ENCODE results near the gene POLA2.

The POLA2 gene

DNA sequence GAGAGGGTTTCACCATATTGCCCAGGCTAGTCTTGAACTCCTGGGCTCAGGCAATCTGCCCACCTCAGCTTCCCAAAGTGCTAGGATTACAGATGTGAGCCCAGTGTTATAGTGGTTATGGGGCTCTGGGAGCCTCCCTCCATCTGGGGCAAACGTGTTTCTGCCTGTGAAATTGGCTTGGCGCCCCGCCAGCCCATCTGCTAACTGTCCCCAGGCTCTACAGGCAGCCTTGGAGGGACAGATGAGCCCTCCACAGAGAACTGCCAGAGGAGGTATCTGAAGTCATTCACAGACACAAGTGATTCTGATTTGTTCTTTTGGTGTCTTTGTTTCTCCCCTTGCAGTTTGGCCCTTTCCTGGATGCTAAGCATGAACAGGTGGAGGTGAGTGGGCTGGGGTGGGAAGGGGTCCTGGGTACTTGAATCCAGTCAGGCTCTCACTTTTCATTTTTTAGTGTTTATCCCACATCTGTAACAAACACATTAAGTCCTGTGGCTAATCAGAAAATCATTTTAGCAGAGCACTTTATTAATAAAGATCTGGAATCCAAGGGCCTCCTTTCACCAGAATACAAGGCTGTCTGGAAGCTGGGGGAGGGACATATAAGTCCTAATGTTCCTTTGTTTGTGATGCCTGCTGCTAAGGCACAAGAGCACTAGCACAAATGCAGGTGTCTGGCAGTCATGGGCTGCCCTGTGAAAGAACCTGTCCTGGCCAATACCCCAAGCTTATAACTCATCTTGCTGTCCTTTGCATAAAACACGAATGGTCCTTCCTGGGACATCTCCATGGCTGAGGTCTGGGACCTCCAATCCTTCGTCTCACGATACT, 27.2 kb downstream of the POLA2 start:
- no peaks in the 10 kb centered on the region for H3K9me3 Mint-ChIP-seq
- H3K4me3 Mint-ChIP-seq, result no peak overlapping the region
- DNase-seq (ENCODE audit: low spot score in 2 of 2) (no peak), ATAC-seq (no peak)
- peaks cover 100% of the 10 kb centered on the region for H3K36me3 Mint-ChIP-seq
- no peaks in the 10 kb centered on the region for H3K4me1 Mint-ChIP-seq
- no peak overlapping the region for H3K27ac Mint-ChIP-seq

GRCh38 chr11:65290448-65291165, 28.8 kb downstream of the POLA2 start:
- peaks cover 100% of the 10 kb centered on the region for H3K36me3 Mint-ChIP-seq

DNA sequence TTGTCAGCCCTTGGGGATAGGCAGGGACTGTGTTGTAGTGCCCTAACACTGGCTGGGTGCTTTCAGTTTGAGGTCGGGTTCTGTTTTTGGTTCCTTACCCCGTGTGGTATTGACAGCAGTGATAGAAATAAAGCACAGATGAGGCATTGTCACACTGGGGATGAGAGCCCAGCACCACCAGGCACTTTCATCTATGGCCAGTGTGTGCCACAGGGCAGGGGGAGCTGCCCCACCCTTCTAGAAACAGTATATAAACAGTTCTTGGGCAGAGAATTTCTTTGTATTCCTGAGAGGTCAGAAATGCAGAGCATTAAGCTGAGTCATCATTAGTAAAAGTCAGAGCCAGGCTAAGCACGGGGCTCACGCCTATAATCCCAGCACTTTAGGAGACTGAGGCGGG, 29.9 kb downstream of the POLA2 start:
- no peak overlapping the region for H3K4me3 Mint-ChIP-seq
- peak overlapping the region; percentile 64 for H3K27ac Mint-ChIP-seq
- no peaks in the 10 kb centered on the region for H3K9me3 Mint-ChIP-seq
- ATAC-seq (no peak), DNase-seq (ENCODE audit: low spot score in 2 of 2) (no peak)
- H3K36me3 Mint-ChIP-seq, result peaks cover 100% of the 10 kb centered on the region
- H3K4me1 Mint-ChIP-seq, result no peaks in the 10 kb centered on the region

More at GRCh38 chr11:65290448-65291165, 28.8 kb downstream of the POLA2 start:
- DNase-seq (ENCODE audit: low spot score in 2 of 2) (no peak), ATAC-seq (no peak)
- Mint-ChIP-seq H3K9me3 (no peaks in the 10 kb centered on the region), H3K4me1 (no peaks in the 10 kb centered on the region), H3K27ac (peak overlapping the region; percentile 64), H3K4me3 (no peak overlapping the region)

GRCh38 chr11:65292890-65293289, 31.1 kb downstream of the POLA2 start:
- no peaks in the 10 kb centered on the region for H3K4me1 Mint-ChIP-seq
- H3K36me3 Mint-ChIP-seq, result peaks cover 100% of the 10 kb centered on the region
- no peak for DNase-seq (ENCODE audit: low spot score in 2 of 2)
- H3K4me3 Mint-ChIP-seq, result no peak overlapping the region
- ATAC-seq, result no peak
- no peaks in the 10 kb centered on the region for H3K9me3 Mint-ChIP-seq
- no peak overlapping the region for H3K27ac Mint-ChIP-seq

DNA sequence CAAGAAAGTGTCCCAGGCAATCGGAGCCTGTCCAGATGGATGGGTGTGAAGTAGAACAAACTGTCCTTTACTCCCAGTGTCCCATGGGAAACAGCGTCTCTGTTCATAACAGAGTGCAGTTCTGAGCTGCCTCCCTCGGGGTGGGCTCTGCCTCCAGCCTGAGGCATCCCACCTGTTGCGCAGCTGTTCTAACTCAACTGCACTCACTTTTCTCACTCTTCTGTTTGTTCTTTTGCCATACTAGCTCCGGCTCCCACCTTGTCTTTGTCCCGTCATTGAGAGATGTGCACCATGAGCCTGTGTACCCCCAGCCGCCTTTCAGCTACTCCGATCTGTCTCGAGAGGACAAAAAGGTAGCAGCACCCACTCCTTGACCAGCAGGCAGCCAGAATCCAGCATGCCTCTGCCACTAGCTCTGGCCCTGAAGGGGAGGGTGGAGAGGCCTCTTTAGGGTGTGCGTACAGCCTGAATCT, 32.2 kb downstream of the POLA2 start:
- no peaks in the 10 kb centered on the region for H3K4me1 Mint-ChIP-seq
- H3K27ac Mint-ChIP-seq, result peak overlapping the region; percentile 62
- peaks cover 92% of the 10 kb centered on the region for H3K36me3 Mint-ChIP-seq
- ATAC-seq (no peak), DNase-seq (ENCODE audit: low spot score in 2 of 2) (no peak)
- no peaks in the 10 kb centered on the region for H3K9me3 Mint-ChIP-seq
- H3K4me3 Mint-ChIP-seq, result no peak overlapping the region

DNA sequence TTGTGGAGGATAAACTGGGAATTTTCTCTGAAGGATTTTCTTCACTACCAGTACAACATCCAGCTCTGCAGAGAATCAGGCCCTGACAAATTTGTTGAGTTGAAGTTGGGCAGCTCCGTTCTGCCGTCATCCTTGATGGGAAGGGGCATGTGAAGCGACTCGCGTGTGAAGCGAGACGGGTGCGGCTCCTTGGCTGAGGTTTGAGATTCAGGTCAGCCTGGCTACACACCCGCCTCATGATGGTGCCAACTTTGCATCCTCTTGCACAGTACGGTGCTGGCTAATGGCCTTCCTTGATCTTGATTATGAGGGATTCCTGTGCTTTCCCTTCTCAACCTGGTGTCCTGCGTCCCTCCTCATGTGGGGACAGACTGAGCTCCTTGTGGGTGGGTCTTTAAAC, 33.2 kb downstream of the POLA2 start:
- ATAC-seq (no peak), DNase-seq (ENCODE audit: low spot score in 2 of 2) (no peak)
- no peaks in the 10 kb centered on the region for H3K4me1 Mint-ChIP-seq
- H3K4me3 Mint-ChIP-seq, result no peak overlapping the region
- H3K27ac Mint-ChIP-seq, result peak overlapping the region; percentile 60
- no peaks in the 10 kb centered on the region for H3K9me3 Mint-ChIP-seq
- peaks cover 81% of the 10 kb centered on the region for H3K36me3 Mint-ChIP-seq

DNA sequence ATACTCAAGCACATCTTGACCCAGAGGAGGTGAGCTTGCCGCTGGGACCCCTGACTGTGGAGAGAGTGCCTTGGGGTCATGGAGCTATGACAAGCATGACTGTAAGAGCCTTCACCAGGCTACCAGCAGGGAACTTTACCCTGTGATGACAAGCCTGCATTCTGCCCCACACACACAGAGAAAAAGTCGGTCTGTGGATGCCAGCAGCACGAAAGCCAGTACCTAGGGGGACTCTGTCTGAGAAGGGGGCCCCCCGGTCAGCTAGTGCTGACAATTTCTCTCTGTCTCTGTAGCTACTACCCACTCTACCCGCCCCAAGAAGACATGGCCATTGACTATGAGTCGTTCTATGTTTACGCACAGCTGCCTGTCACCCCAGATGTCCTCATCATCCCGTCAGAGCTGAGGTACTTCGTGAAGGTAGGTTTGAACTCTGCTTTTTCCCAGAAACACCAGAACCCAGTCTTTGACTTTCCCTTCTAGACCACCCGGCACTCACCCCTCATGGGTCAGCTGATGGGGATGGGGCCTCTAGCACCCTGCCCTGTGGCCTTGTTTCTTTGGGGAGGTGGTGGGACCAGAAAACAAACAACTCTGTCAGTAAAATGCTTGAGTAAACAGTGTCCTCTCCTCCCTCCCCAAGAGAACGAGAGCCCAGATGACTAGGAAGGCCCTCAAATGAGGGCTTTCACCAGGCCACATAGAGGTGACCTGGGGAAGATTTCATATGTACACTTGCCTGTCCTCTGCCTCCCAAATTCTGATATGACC, 34.0 kb downstream of the POLA2 start:
- H3K4me3 Mint-ChIP-seq, result no peak overlapping the region
- H3K27ac Mint-ChIP-seq, result peak overlapping the region; percentile 60
- H3K36me3 Mint-ChIP-seq, result peaks cover 74% of the 10 kb centered on the region
- no peaks in the 10 kb centered on the region for H3K4me1 Mint-ChIP-seq
- no peaks in the 10 kb centered on the region for H3K9me3 Mint-ChIP-seq
- DNase-seq (ENCODE audit: low spot score in 2 of 2) (no peak), ATAC-seq (no peak)

DNA sequence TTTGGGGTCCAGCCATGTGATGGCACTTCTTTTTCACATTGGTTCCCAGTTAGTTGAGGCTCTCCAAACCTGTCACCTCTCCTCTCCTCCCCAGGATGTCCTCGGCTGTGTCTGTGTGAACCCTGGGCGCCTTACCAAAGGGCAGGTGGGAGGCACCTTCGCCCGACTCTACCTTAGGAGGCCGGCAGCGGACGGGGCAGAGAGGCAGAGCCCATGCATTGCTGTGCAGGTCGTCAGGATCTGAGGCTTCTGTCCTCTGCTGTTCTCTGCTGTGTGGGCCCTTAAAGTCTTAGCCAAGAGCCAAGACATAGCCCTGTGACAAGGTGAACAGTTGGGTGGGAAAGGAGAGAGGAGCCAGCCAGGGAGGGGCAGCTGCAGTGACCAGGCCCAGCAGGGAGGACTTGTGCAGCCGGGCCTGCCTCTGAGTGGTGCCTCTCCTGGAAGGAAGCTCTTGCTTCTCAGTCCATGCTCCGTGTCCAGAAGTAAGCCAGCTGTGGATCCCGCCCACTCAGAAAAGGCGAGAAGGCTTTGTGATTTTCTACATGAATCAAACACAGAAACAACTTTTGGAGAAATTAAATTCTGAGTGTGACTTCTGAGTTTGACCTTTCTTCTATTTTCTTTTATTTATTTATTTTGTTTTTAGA, 35.4 kb downstream of the POLA2 start:
- H3K36me3 Mint-ChIP-seq, result peaks cover 60% of the 10 kb centered on the region
- no peak overlapping the region for H3K27ac Mint-ChIP-seq
- no peaks in the 10 kb centered on the region for H3K9me3 Mint-ChIP-seq
- no peak for DNase-seq (ENCODE audit: low spot score in 2 of 2)
- H3K4me1 Mint-ChIP-seq, result no peaks in the 10 kb centered on the region
- ATAC-seq, result no peak
- H3K4me3 Mint-ChIP-seq, result no peak overlapping the region

- no peaks in the 10 kb centered on the region for H3K9me3 Mint-ChIP-seq
- no peak overlapping the region for H3K27ac Mint-ChIP-seq
- H3K4me1 Mint-ChIP-seq, result no peaks in the 10 kb centered on the region
- peaks cover 50% of the 10 kb centered on the region for H3K36me3 Mint-ChIP-seq
- H3K4me3 Mint-ChIP-seq, result no peak overlapping the region
- no peak for ATAC-seq
- DNase-seq (ENCODE audit: low spot score in 2 of 2), result no peak
Observed at GRCh38 chr11:65298131-65298535, 36.4 kb downstream of the POLA2 start.

DNA sequence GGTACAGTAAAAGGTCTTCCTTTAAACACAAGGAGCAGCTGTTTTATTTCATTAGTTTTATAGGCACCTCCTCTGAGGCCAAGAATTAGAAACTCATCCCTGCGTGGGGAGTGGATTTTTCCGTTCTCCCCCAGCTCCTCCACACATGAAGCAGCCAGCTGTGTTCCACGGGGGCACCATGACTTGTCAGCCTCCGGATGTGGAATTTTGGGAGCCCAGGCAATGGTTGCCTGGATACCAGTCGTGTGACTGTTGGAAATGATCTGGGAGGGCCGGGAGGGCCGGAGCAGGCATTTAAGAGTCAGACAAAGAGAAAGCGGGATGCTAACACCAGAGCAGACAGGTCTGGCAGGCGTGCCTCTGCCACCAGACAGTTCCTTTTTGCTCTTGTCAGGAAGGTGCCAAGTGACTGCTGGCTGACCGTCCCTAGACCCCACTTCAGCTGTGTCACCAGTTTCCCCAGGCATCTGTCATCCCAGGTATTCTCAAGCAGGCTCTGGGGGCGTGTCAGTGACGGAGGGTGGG, 37.0 kb downstream of the POLA2 start:
- H3K9me3 Mint-ChIP-seq, result no peaks in the 10 kb centered on the region
- peaks cover 44% of the 10 kb centered on the region for H3K36me3 Mint-ChIP-seq
- H3K4me1 Mint-ChIP-seq, result no peaks in the 10 kb centered on the region
- H3K4me3 Mint-ChIP-seq, result no peak overlapping the region
- ATAC-seq (no peak), DNase-seq (ENCODE audit: low spot score in 2 of 2) (no peak)
- no peak overlapping the region for H3K27ac Mint-ChIP-seq

DNA sequence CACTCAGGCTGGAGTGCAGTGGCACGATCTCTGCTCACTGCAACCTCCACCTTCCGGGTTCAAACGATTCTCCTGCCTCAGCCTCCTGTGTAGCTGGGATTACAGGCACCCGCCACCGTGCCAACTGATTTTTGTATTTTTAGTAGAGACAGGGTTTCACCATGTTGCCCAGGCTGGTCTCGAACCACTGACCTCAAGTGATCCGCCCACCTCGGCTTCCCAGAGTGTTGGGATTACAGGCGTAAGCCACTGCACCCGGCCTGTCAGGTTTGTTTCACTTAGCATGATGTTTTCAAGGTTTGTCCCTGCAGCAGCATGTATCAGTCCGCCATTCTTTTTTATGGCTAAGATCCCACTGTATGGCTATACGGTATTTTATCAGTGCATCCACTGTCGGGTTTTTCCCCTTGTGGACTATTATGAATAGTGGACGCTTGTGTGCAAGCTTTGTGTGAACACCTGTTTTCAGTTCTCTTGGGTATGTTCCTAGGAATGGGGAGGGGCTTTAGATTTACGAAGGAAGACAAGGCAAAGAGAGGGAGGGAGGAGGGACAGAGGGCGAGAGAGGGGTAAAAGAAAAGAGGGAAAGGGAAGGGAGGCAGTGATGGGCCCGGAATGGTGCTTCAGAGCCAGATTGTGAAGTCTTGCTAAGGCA, 39.0 kb downstream of the POLA2 start:
- no peak overlapping the region for H3K27ac Mint-ChIP-seq
- H3K4me1 Mint-ChIP-seq, result no peaks in the 10 kb centered on the region
- no peaks in the 10 kb centered on the region for H3K9me3 Mint-ChIP-seq
- no peak overlapping the region for H3K4me3 Mint-ChIP-seq
- no peak for DNase-seq (ENCODE audit: low spot score in 2 of 2)
- no peak for ATAC-seq
- H3K36me3 Mint-ChIP-seq, result peaks cover 30% of the 10 kb centered on the region

- Mint-ChIP-seq H3K27ac (peak overlapping the region; percentile 17), H3K36me3 (peaks cover 24% of the 10 kb centered on the region), H3K4me1 (no peaks in the 10 kb centered on the region), H3K9me3 (no peaks in the 10 kb centered on the region), H3K4me3 (no peak overlapping the region)
- DNase-seq (ENCODE audit: low spot score in 2 of 2) (no peak), ATAC-seq (peak; percentile 11)
Observed at GRCh38 chr11:65301491-65302329, 39.9 kb downstream of the POLA2 start.

GRCh38 chr11:65303555-65303954, 41.8 kb downstream of the POLA2 start:
- peak overlapping the region; percentile 57 for H3K27ac Mint-ChIP-seq
- no peak for ATAC-seq
- H3K36me3 Mint-ChIP-seq, result peaks cover 15% of the 10 kb centered on the region

GRCh38 chr11:65304110-65304509, 42.3 kb downstream of the POLA2 start:
- Mint-ChIP-seq H3K27ac (peak overlapping the region; percentile 57), H3K4me3 (no peak overlapping the region), H3K36me3 (peaks cover 15% of the 10 kb centered on the region), H3K9me3 (no peaks in the 10 kb centered on the region), H3K4me1 (no peaks in the 10 kb centered on the region)
- DNase-seq (ENCODE audit: low spot score in 2 of 2), result no peak
- ATAC-seq, result no peak

More at GRCh38 chr11:65303555-65303954, 41.8 kb downstream of the POLA2 start:
- no peak overlapping the region for H3K4me3 Mint-ChIP-seq
- no peaks in the 10 kb centered on the region for H3K4me1 Mint-ChIP-seq
- DNase-seq (ENCODE audit: low spot score in 2 of 2), result no peak
- H3K9me3 Mint-ChIP-seq, result no peaks in the 10 kb centered on the region

Data from stimulated activated effector memory CD8-positive, alpha-beta T cell treated with anti-CD3 and anti-CD28 coated beads, Interleukin-12 subunit alpha, Interleukin-12 subunit beta, amount 100 ng/mL, for 72 hours (primary cell).